HEK293 (cell line): Measurements from ENCODE around the gene MUC4.

ENCODE experiments used
- CTCF ChIA-PET: fragments of 350-600 bp; formaldehyde crosslinking; extraction: SDS; loops from one replicate; lab custom pipeline; 2021; ENCODE audit warnings: antibody characterized with exemption; lab: Yijun Ruan, JAX
- POLR2A ChIA-PET: fragments of 300-600 bp; formaldehyde crosslinking; extraction: SDS; loops from one replicate; lab custom pipeline; 2020; ENCODE audit warnings: antibody characterized with exemption, inconsistent platforms; lab: Yijun Ruan, JAX
- H3K27ac ChIP-seq: fragments of 200-500 bp; sonication (Bioruptor generic); 2 replicates; pipeline ENCODE4 v1.5.1; 2014; ENCODE audit warnings: low read depth, low read length, control low read depth, inconsistent platforms; ENCODE audit errors: extremely low read depth
- H3K36me3 ChIP-seq, 2 experiments: fragments of 200-500 bp in 1 of 2; sonication (Bioruptor generic) in 1 of 2; 1 replicate in 1 of 2; 2 replicates in 1 of 2; pipeline ENCODE4 v1.5.1; 2014 to 2017; ENCODE audit warnings: inconsistent platforms in 2 of 2, low read length in 2 of 2; ENCODE audit not compliant: control insufficient read depth in 2 of 2, insufficient read depth in 1 of 2
- H3K4me1 ChIP-seq: fragments of 200-500 bp; sonication (Bioruptor generic); 2 replicates; pipeline ENCODE4 v1.5.1; 2014; ENCODE audit warnings: mild to moderate bottlenecking, low read length, inconsistent platforms; ENCODE audit not compliant: control insufficient read depth, insufficient read depth
- H3K4me3 ChIP-seq: 2 replicates; pipeline ENCODE4 v1.5.1; 2011; ENCODE audit warnings: low read depth, mild to moderate bottlenecking, control low read depth, low read length, moderate library complexity
- H3K9me3 ChIP-seq: fragments of 200-500 bp; sonication (Bioruptor generic); 2 replicates; pipeline ENCODE4 v1.5.1; 2014; ENCODE audit warnings: low read depth, low read length, inconsistent platforms; ENCODE audit not compliant: control insufficient read depth, insufficient read depth
- ATF2 ChIP-seq: fragments of 450-650 bp; formaldehyde crosslinking; IDR thresholded peaks from 2 replicates; pipeline ENCODE4 v1.5.1; 2016; ENCODE audit warnings: missing biosample characterization, missing genetic modification characterization, low read depth
- FEZF1 ChIP-seq: fragments of 450-650 bp; formaldehyde crosslinking; IDR thresholded peaks from 2 replicates; pipeline ENCODE4 v1.5.1; 2016; ENCODE audit warnings: missing biosample characterization, missing genetic modification characterization
- GFI1B ChIP-seq: fragments of 450-650 bp; formaldehyde crosslinking; IDR thresholded peaks from 2 replicates; pipeline ENCODE4 v1.5.1; 2016; ENCODE audit warnings: missing biosample characterization, missing genetic modification characterization
- KLF9 ChIP-seq: fragments of 450-650 bp; formaldehyde crosslinking; IDR thresholded peaks from 2 replicates; pipeline ENCODE4 v1.5.1; 2016; ENCODE audit warnings: missing biosample characterization, missing genetic modification characterization, low read depth
- PRDM2 ChIP-seq: fragments of 450-650 bp; formaldehyde crosslinking; IDR thresholded peaks from 2 replicates; pipeline ENCODE4 v1.5.1; 2016; ENCODE audit warnings: missing biosample characterization, missing genetic modification characterization, borderline replicate concordance
- REST ChIP-seq: fragments of 450-650 bp; formaldehyde crosslinking; IDR thresholded peaks from 2 replicates; pipeline ENCODE4 v1.5.1; 2016; ENCODE audit warnings: missing biosample characterization, missing genetic modification characterization
- ZBTB26 ChIP-seq: fragments of 450-650 bp; formaldehyde crosslinking; optimal IDR thresholded peaks from 2 replicates; pipeline ENCODE3; 2016; ENCODE audit warnings: missing biosample characterization, mild to moderate bottlenecking, missing genetic modification characterization
- ZNF138 ChIP-seq: fragments of 450-650 bp; formaldehyde crosslinking; IDR thresholded peaks from 2 replicates; pipeline ENCODE4 v1.5.1; 2016; ENCODE audit warnings: missing biosample characterization, missing genetic modification characterization, borderline replicate concordance
- ZNF18 ChIP-seq: fragments of 450-650 bp; formaldehyde crosslinking; IDR thresholded peaks from 2 replicates; pipeline ENCODE4 v1.5.1; 2016; ENCODE audit warnings: missing biosample characterization, missing genetic modification characterization
- ZNF19 ChIP-seq: fragments of 450-650 bp; formaldehyde crosslinking; IDR thresholded peaks from 2 replicates; pipeline ENCODE4; 2016; ENCODE audit warnings: missing biosample characterization, missing genetic modification characterization, low read depth
- ZNF239 ChIP-seq: fragments of 450-650 bp; formaldehyde crosslinking; IDR thresholded peaks from 2 replicates; pipeline ENCODE4 v1.5.1; 2016; ENCODE audit warnings: missing biosample characterization, missing genetic modification characterization
- ZNF391 ChIP-seq: fragments of 450-650 bp; formaldehyde crosslinking; IDR thresholded peaks from 2 replicates; pipeline ENCODE4 v1.5.1; 2016; ENCODE audit warnings: low read depth, missing biosample characterization, missing genetic modification characterization, borderline replicate concordance
- ZNF449 ChIP-seq: fragments of 450-650 bp; formaldehyde crosslinking; IDR thresholded peaks from 2 replicates; pipeline ENCODE4 v1.5.1; 2017; ENCODE audit warnings: missing biosample characterization, mild to moderate bottlenecking, missing genetic modification characterization, moderate library complexity
- ZNF530 ChIP-seq: fragments of 450-650 bp; formaldehyde crosslinking; IDR thresholded peaks from 2 replicates; pipeline ENCODE4 v1.5.1; 2016; ENCODE audit warnings: low read depth, missing biosample characterization, missing genetic modification characterization
- ZNF639 ChIP-seq: fragments of 450-650 bp; formaldehyde crosslinking; IDR thresholded peaks from 2 replicates; pipeline ENCODE4 v1.5.1; 2016; ENCODE audit warnings: missing biosample characterization, missing genetic modification characterization
- ZNF670 ChIP-seq: fragments of 450-650 bp; formaldehyde crosslinking; IDR thresholded peaks from 2 replicates; pipeline ENCODE4 v1.5.1; 2016; ENCODE audit warnings: missing biosample characterization, missing genetic modification characterization, low read depth
- ZNF677 ChIP-seq: fragments of 450-650 bp; IDR thresholded peaks from 2 replicates; pipeline ENCODE4 v1.5.0; 2018; ENCODE audit warnings: missing biosample characterization, mild to moderate bottlenecking, missing genetic modification characterization, moderate library complexity
- ZNF76 ChIP-seq: fragments of 450-650 bp; formaldehyde crosslinking; IDR thresholded peaks from 2 replicates; pipeline ENCODE4; 2016; ENCODE audit warnings: low read depth, missing biosample characterization, missing genetic modification characterization, borderline replicate concordance

Gene MUC4

GRCh38 chr3:195855471-195856409 lies 44.0 kb upstream of the MUC4 start:
- POLR2A ChIA-PET = no interaction called here
- Histone ChIP-seq H3K4me1 (no peaks in the 10 kb centered on the region), H3K27ac (no peak overlapping the region), H3K36me3 (no peaks in the 10 kb centered on the region), H3K4me3 (no peak overlapping the region), H3K9me3 (no peaks in the 10 kb centered on the region)
- CTCF ChIA-PET = interaction anchor here (0.6 to 4.5 kb wide), 3 partner anchors 12 to 59 kb away, joined by 4 to 30 read pairs (median 5); no protein-coding TSS in a partner anchor
- TF ChIP-seq ZNF670 = no peak
- no peak for TF ChIP-seq GFI1B (tag by site-specific recombination)
- TF ChIP-seq ZNF138 (tag by site-specific recombination) = no peak
- no peak for TF ChIP-seq ZNF677
- no peak for TF ChIP-seq ZNF639 (tag by site-specific recombination)
- no peak for TF ChIP-seq ZNF449 (tag by site-specific recombination)
- no peak for TF ChIP-seq PRDM2 (tag by site-specific recombination)
- no peak for TF ChIP-seq ZNF391 (tag by site-specific recombination)
- no peak for TF ChIP-seq ZNF18
- TF ChIP-seq ZNF76 (tag by site-specific recombination) = no peak
- TF ChIP-seq KLF9 (tag by site-specific recombination) = no peak
- TF ChIP-seq ZNF19 (tag by site-specific recombination) = no peak
- no peak for TF ChIP-seq ZBTB26 (tag by site-specific recombination)
- no peak for TF ChIP-seq ZNF239
- no peak for TF ChIP-seq FEZF1 (tag by site-specific recombination)
- no peak for TF ChIP-seq ATF2 (tag by site-specific recombination)
- TF ChIP-seq ZNF530 (tag by site-specific recombination) = no peak
- no peak for TF ChIP-seq REST (tag by site-specific recombination)
